GM21526 (cell line): ENCODE results near the gene SMOC1.

ENCODE experiments used
- ATAC-seq: cut with Tn5 transposase; IDR thresholded peaks from one replicate; pipeline ENCODE4 v1.9.1; 2021; ENCODE audit warnings: moderate library complexity; ENCODE audit not compliant: unreplicated experiment, low FRiP score

SMOC1 gene

DNA sequence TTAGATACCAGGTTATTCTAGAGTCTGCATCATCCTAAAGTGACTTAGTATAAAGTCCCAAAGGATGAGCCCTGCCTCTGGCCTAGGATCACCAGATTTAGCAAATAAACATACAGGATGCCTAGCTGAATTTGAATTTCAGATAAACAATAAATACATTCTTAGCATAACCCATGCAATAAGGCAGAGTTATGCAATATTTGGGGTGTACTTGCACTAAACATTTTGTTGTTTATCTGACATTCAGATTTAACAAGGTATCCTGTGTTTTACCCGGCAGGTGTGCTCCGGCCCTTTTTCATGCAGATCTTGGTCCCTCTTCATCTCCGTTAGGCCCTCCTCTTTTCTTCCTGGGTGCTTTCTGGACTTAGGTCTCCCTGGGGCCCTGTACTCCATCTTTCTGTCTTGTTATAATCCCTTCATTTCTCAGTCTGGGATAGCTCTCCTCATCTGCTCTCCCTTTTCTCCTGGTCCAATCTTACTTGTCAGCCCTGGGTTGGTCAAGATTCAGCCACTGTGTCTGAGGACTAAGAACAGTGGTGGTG lies 18.1 kb upstream of the SMOC1 start:
- no peak for ATAC-seq

DNA sequence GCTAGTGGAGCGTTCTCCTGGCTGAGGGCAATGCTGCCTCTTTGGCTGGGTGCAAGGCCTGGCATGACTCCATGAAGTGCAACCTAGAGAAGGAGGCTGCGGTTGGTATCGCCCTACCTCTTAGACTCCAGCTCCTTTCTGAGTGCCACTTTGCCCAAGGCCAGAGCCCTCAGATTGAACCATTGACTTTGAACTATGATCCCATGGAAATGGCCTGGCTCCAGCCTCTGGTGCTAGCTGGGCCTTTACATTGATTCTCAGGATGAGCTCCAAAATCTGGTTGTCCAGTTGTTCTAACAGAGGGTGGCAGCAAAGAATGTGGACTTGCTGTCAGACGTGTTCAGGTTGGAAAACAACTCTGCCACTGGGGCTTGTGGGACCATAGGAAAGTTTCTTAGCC lies 16.1 kb upstream of the SMOC1 start:
- ATAC-seq, result no peak

DNA sequence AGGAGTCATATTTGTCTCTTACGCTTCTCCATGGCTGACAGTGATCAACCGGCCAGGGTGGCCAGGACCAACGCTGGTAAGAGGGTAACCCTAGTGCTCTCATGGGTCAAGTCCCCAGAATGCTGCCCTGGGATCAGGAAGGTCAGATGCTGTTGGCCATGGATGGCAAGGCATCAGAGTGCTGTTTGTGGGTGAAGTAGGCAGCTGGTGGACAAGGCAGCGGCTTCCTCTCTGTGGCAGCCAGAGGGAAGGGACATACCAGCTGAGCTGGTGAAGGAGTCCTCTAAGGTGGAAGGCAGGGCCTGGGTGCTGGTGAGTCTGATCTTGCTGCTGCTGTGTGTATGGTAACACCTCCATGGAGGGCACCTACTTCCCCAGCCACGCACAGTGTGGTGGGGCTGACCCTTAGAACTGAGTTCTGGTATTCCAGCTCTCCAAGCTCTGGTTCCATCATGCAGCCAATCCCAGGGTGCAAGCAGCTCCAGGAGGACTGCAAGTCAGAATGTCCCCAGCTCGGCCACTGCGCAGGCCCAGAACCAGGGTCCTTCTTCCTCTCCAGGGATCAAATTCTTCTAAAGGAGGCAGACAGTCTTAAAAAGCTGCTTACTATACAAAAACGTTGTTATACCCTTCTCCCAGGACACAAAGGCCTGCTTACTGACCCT lies 13.4 kb upstream of the SMOC1 start:
- ATAC-seq, result no peak

DNA sequence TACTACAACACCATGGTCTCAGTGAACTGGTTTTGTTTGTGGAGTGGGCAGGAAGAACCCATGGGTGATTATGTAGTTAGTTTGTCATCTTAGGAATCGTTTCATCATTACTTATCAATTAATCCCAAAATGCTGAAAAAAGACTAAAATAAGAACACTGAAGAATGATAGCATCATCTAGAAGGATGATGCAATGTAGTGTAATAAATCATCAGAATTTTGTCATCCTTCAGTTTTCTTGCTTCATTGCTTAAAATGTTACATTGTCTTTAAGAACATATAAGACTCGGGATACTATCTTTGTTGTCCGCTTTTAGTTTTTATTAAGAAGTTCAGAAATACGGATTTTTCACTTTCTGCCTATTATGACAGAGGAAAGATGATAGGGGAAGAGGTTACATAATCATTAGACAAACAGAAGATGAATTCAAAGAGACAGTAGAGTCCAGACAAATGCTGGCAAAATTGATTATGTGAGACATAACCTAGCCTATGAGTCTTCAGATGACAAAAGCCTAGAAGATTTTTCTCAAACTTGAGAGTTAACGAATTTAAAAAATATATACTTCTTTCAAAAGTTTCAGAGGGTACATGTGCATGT lies 10.8 kb upstream of the SMOC1 start:
- no peak for ATAC-seq

DNA sequence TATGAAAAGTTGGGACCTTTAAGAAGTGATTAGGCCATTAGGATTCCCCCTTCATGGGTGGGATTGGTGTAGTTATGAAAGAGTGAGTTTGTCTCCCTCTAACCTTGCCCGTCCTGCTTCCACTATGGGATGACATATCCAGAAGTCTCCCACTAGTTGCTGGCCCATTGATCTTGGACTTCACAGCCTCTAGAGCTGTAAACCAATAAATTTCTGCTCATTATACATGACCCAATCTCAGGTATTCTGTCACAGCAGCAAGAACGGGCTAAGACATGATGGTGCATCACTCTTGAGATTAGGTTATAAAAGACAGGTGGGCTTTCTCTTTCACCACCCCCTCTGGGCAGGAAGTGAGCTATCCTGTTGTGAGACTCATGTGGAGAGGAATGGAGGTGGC lies 8.6 kb upstream of the SMOC1 start:
- no peak for ATAC-seq

DNA sequence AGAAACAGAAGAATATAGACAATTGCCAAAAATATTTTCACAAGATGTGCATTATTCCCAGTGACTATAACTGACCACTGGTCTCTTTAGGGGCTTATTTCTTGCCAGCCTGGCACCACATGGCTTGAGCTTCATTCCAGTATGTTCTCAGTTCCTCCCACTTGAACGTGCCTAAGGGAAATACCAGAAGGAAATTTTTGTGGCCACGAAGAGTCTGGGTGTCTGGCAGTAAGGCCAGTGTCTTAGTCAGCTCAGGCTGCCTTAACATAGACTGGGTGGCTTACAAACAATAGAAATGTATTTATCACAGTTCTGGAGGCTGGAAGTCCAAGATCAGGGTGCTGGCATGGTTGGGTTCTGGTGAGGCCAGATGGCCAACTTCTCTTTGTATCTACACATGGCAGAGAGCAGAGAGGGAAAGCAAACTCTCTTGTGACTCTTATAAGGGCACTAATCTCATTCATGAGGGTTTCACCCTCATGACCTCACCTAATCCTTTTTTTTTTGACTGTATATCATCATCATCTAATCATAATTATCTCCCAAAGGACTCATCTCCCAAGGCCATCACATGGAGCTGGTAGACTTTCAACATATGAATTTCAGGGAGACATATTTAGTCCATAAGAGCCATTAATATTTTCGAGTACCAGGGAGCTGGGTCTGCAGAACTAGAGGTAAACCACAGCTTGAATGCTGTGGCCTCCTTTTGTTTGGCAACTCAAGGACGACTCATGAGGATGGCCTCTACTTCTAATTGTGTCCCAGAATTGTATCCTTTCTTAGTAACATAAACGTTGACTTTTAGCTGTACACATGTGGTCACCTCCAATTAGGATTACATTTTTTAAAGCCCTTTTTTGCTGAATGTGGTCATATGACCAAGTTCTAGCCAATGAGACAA lies 5.1 kb upstream of the SMOC1 start:
- ATAC-seq, result no peak

DNA sequence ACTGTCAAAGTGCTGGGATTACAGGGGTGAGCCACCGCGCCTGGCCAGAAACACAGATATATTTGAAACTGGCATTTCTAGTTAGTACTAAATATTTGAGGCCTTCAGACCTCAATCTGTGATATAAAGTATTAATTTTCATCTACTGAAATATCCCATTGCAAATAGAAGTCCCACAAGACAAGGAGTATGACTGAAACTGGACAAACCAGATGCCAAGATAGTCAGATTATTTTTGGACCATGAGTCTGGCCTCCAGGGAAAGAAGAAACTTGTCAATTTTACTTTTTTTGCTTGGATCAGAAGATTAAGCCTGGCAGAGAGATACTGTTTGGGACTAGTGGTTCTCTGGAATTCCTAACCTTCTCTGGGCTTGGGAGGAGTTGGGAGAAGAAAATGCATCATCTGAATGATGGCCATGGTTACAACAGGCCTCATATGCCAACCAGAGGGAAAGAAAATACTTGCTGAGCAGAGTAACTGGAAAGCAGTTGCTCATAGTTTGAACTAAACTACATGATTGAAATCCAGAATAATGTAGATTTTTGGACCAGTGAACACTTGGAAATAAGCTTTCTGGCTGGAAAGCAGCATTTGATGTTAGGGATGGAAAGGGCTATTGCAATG lies 2.9 kb upstream of the SMOC1 start:
- no peak for ATAC-seq

DNA sequence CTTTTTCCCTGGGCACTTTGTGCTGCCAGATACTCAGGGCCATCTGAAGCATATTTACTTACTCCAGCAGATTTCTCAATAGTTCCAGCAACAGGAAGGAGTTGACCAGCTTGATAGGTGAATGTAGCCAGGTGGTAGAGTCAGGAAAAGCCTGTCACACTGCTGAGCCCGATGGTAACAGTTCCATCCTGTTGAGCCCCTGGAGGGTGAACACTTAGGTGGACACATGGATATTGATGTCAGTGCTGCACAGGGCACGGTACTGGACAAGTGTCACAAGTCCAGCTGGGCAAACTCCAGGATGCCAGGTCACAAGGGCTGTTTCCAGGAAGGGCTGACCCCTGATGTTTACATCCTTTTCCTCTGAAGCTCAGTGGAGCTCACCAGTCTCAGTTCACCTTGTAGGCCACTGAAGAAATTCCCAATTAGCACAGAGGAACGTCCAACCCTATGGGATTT lies 2.3 kb upstream of the SMOC1 start:
- no peak for ATAC-seq

DNA sequence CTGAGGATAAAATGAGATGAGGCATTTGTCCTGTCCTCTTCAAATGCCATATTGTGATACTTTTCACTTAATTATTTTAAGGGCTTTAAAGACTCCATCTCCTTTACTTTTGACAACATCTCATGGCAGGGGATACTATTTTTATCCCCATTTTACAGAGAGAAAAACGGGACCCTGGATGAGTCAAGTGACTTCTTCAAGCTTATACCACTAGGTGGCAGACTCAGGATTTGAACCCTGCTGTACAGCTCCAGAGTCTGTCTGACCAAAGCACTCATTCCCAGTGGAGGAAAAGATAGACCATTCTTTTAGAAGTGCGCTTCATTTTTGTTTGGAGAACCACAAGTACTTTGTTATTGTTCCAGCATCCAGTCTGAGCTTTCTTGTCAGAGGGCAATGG lies 1.7 kb upstream of the SMOC1 start:
- no peak for ATAC-seq

DNA sequence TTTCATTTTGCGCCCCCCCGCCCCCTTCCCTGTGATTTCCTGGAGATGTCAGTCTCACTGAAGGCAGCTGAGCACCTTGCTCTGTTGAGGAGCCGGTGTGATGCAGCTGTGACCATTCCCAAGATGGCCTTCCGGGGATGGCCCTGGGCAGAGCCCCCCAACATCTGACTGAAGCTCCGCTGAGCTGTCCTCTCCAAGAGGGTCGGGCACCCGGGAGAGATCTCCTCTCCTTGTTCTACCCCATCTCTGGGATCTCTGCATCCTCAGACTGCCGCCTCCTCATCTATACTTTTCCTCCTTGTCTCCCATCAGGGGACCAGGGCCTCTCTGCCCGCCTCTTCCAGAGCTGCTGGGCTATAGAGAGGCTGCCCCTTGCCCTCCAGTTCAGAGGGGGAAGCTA lies 965 bp upstream of the SMOC1 start:
- ATAC-seq, result no peak

DNA sequence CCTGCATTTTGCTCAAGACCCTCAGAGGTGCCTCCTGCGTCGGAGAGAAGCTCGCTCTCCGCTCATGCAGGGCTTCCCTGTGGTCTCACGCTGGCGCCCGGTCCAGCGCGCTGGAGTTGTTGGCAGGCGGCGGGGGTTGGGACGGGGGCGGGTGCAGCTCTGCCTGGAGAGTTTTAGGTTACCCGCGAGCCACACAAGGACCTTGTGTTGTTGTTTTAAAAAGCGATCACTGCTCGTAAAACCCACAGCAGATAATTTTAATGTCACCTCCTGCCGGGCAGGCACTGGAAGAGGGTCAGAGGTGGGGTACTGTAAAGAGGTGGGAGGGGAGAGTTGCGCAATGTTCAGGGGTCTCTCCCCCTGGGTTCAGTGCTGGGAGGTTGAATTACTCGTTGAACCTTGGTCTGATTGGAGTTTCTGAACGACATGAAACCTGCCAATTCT lies 850 bp downstream of the SMOC1 start:
- no peak for ATAC-seq

DNA sequence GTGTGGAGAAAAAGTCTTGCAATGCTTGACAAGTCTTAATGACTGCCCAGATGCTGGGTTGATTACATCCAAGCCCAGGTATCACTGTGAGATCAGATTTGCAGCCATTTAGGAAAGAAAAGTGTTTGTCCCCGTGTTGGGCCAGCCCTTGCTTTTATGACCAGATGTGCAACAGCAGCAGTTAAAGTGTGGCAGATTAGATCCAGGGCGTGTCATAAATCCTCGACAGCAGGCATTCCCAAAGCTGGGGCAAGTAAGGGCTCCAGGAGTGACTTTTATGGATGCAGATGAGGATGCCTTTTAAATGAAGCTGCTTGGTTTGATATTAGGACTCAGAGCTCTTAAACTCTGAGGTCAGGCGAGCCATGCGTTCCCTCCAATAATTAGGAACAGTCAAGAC lies 1.7 kb downstream of the SMOC1 start:
- no peak for ATAC-seq

DNA sequence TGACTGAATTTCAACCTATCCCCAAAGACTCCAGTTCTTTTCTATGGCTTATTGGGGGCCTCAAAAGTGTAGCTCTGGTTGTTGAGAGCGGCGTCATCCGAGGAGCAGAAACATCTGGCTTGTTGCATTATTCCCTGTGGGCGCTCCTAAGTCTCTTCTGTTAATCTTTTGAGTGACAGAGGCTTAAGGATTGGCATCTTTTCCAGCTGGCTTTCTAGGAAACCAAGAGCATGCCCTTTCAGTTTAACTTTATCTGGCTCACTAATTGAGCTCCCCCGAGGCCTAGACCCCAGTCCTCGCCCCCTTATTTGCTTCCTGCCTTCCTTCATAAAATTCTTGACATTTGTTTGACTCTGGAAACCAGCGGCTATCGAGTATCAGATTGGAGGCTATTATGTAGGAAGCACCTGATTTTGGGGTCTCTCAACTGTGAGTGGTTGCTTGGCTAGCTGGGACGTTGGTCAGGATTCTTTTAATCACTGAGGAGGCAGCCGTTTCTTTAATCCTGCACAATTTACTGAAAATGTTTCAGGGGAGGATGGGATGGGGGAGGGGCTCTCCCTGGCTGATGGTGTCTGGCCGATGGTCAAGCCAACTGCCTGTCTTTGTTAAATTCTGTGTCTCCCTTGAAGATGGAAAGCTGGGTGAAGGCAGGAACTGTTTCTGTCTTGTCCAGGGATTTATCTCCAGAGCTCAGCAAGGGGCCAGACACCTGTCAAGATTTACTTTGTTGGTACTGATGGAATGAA lies 3.1 kb downstream of the SMOC1 start:
- ATAC-seq, result no peak

DNA sequence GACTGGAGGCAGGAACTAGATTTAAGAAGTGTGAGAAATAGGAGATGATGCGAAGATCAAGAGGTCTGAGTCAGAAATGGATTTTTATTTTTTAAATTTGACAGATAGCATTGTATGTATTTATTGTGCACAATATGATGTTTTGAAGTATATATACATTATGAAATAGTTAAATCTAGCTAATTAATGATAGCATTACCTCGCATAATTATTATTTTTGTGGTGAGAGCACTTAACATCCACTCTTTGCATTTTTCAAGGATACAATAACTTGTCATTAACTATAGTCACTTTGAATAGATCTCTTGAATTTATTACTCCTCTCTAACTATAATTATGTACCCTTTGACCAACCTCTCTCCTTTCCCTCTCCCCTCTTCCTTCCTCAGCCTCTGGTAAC lies 3.7 kb downstream of the SMOC1 start:
- ATAC-seq, result no peak

DNA sequence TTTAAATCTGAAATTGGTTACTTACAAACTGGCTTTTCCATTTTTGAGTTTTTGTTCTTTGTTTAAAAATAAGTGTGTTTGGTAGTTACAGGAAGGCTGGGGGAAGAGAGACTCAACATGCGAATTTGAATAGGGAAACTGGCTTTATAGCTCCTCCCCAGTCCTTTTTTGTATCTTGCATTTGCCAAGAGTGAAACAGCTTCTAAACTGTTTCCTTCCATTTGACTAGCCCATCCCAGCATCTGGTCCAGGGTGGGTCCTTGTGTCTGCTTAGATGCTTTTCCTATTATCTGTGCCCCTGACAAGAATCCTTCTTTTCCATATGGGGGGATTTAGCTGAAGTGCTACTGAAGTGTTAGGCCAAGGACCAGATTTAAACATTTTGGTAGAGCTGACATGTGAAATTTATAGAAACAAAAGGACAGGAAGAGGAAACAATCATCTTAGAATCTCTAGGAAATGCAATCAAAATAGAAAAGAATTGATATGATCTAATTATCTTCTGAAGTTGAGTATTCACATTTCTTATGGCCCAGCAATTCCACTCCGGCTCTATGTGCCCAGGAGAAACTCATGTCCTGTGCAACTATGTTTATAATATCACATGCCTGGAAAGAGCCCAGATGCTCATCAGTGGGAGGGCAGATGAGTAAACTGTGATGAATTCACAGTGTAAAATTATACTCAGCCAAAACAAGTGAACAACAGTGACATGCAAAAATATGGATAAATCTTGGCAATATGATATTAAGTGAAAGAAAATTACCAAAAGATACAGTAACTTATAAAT lies 7.4 kb downstream of the SMOC1 start:
- no peak for ATAC-seq

DNA sequence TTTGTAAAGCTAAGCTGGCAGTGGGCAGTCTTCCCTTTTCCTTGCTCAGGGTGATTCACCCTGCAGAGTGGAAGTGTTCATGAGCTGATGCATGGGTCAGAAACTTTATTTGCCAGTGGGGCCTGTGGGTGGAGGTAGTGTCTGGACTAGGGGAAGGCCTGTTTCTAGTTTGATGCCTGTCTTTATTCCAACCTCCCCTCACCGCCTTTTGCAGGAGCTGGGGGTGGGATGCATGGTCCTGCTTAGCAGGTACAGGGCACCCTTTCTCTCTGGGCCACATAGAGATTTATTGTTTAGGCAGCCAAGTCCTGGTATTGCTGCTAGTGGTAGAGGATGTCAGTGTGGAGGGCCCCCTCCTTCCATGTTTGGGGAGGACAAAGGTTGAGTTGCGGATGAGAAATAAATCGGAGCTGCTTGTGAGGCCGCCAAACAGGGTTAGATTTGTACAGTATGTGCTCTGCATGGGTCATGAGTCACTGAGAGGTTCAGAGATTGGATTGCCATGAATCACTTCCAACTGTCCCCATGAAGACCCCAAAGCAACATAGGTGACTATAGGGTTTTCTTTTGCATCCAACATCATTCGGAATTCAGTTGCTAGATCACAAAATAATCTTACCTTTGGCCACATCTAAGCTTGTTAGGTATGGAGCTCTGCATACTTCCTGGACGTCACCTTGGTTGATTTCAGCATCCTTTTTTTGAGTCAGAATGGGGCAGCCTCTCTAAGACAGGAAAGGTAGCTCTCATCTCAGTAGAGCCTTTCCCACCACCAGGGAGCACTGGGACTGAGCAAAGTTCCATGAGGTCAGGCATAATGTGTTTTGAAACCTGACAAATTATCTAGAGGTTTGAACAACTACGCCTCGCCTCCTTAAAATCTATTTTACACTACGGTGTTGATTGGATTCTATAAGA lies 8.8 kb downstream of the SMOC1 start:
- ATAC-seq, result no peak

DNA sequence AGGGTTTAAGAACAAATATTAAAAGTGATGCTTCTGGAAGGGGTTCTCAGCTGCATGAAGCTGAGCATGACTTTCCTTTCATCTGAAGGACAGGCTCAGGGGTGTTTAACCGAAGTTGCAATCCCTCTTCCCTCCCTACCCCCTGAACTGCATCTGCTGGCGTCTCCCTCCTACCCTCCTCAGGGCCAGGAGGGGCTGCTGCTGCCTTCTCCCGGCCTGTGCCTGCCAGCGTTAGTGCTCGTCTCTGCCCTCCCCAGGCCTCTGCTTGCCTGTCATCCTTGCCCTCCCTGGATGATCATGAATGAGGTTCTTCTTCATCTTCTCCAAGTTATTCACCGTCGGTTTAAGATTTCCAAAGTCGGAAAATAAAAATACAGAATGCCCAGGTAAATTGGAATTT lies 12.2 kb downstream of the SMOC1 start:
- no peak for ATAC-seq

DNA sequence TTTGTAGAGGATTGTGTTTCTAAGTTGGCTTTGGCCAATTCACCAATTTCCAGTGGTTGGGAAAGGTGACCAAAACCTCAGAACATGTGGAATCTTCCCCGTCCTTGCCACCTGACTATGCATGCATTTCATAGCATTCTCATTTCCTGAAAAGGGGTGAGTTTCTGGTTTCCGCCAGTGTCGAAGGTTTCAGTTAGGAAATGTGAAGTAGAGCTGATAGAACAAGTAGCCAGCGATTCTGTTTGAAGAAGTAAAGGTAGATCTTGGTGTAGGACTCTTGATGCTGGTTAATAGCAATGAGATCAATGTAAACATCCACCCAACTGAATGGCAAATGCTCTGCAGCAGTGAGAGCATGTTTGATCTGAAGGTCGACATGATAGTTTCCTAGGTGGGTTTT lies 15.9 kb downstream of the SMOC1 start:
- no peak for ATAC-seq
